Loucy (cell line): ENCODE data around the gene LYPD5.

ENCODE experiments used
- H2AFZ ChIP-seq: fragments of 200-600 bp; sonication (generic); 2 replicates; pipeline ENCODE4 v1.6.0; 2016; ENCODE audit warnings: antibody characterized with exemption, mild to moderate bottlenecking, low read length, moderate library complexity
- H3F3A ChIP-seq: fragments of 200-600 bp; 2 replicates; pipeline ENCODE4 v1.6.0; 2016; ENCODE audit warnings: antibody characterized with exemption, low read depth, mild to moderate bottlenecking
- H3K27me3 ChIP-seq: fragments of 200-600 bp; sonication (generic); 2 replicates; pipeline ENCODE4 v1.6.1; 2014; ENCODE audit warnings: low read length, mild to moderate bottlenecking; ENCODE audit not compliant: insufficient read depth, poor library complexity, severe bottlenecking
- H3K36me3 ChIP-seq: fragments of 200-600 bp; sonication (generic); 2 replicates; pipeline ENCODE4 v1.6.1; 2016; ENCODE audit warnings: low read length; ENCODE audit not compliant: insufficient read depth
- H3K4me1 ChIP-seq: fragments of 200-600 bp; sonication (generic); 2 replicates; pipeline ENCODE4 v1.5.1; 2014; ENCODE audit warnings: low read length, mild to moderate bottlenecking; ENCODE audit not compliant: insufficient read depth, poor library complexity, severe bottlenecking
- H3K4me2 ChIP-seq: fragments of 200-600 bp; sonication (generic); 2 replicates; pipeline ENCODE4 v1.6.0; 2014; ENCODE audit warnings: antibody characterized with exemption, low read length, low read depth, mild to moderate bottlenecking; ENCODE audit not compliant: poor library complexity, severe bottlenecking
- H3K4me3 ChIP-seq: fragments of 200-600 bp; sonication (generic); 2 replicates; pipeline ENCODE4 v1.5.1; 2014; ENCODE audit warnings: low read length, mild to moderate bottlenecking, mixed read lengths; ENCODE audit not compliant: poor library complexity, severe bottlenecking
- H3K79me2 ChIP-seq: fragments of 200-600 bp; sonication (generic); 2 replicates; pipeline ENCODE4 v1.6.1; 2014; ENCODE audit warnings: low read length; ENCODE audit not compliant: insufficient read depth
- H3K9ac ChIP-seq: fragments of 200-600 bp; sonication (generic); 2 replicates; pipeline ENCODE4 v1.6.0; 2014; ENCODE audit warnings: mild to moderate bottlenecking, low read depth, low read length, moderate library complexity; ENCODE audit not compliant: poor library complexity, severe bottlenecking
- H3K9me2 ChIP-seq: fragments of 200-600 bp; sonication (generic); replicated peaks from 2 replicates; pipeline ENCODE4 v1.6.1; 2016; ENCODE audit warnings: low read depth, low read length, mixed read lengths
- H3K9me3 ChIP-seq: fragments of 200-600 bp; sonication (generic); 2 replicates; pipeline ENCODE4 v1.6.1; 2014; ENCODE audit warnings: mild to moderate bottlenecking, antibody characterized with exemption, low read length, low read depth; ENCODE audit not compliant: insufficient read depth
- H4K20me1 ChIP-seq: fragments of 200-600 bp; sonication (generic); 2 replicates; pipeline ENCODE4 v1.6.0; 2014; ENCODE audit warnings: antibody characterized with exemption, low read length, mild to moderate bottlenecking; ENCODE audit not compliant: insufficient read depth, poor library complexity, severe bottlenecking
- EZH2phosphoT487 ChIP-seq: fragments of 200-600 bp; IDR thresholded peaks from 2 replicates; pipeline ENCODE4 v1.6.1; 2018; ENCODE audit warnings: antibody characterized with exemption, mild to moderate bottlenecking, moderate library complexity, borderline replicate concordance
- TF ChIP-seq, protein P1 (sequence below): fragments of 200-600 bp; sonication (generic); conservative IDR thresholded peaks from 2 replicates; pipeline ENCODE4 v1.5.1; 2014; ENCODE audit warnings: mild to moderate bottlenecking, antibody characterized with exemption, low read length

LYPD5 gene

DNA sequence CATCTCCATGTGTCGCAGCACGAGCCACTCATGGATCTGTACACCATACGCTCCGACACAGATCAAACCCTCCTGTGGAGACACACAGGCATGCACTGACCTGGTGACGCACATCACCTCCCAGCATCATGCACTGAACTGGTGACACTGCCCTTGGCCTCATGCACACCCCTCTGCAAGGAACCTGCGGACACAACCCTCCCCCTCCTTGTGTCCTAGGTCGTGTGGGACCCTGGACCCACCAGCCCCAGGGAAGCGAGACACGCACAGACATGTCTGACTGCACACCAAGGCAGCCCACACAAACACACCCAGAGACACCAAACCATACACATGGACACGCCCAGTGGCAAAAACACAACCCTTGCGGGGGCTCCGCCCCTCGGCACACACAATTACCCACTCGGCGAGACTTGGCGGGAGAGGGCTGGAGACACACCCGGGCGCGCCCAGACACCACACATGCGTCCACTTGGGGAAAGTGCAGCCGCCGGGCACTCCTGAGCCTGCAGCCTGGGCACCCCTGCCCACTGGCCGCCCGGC, 19.5 kb downstream of the LYPD5 start:
- Histone ChIP-seq H3K36me3 (no peaks in the 10 kb centered on the region), H3K9me3 (no peaks in the 10 kb centered on the region), H3K9me2 (no peaks in the 10 kb centered on the region), H4K20me1 (no peaks in the 10 kb centered on the region), H3K79me2 (peaks cover 22% of the 10 kb centered on the region; the same call in 1 of the 2 replicates), H3K9ac (peak overlapping the region; percentile 8), H3K4me2 (no peak overlapping the region), H3K27me3 (no peaks in the 10 kb centered on the region), H3K4me1 (peaks cover 51% of the 10 kb centered on the region), H3F3A (no peaks in the 10 kb centered on the region), H2AFZ (no peak overlapping the region), H3K4me3 (no peak overlapping the region)
- no peak for TF ChIP-seq EZH2phosphoT487
- TF ChIP-seq, protein P1, sequence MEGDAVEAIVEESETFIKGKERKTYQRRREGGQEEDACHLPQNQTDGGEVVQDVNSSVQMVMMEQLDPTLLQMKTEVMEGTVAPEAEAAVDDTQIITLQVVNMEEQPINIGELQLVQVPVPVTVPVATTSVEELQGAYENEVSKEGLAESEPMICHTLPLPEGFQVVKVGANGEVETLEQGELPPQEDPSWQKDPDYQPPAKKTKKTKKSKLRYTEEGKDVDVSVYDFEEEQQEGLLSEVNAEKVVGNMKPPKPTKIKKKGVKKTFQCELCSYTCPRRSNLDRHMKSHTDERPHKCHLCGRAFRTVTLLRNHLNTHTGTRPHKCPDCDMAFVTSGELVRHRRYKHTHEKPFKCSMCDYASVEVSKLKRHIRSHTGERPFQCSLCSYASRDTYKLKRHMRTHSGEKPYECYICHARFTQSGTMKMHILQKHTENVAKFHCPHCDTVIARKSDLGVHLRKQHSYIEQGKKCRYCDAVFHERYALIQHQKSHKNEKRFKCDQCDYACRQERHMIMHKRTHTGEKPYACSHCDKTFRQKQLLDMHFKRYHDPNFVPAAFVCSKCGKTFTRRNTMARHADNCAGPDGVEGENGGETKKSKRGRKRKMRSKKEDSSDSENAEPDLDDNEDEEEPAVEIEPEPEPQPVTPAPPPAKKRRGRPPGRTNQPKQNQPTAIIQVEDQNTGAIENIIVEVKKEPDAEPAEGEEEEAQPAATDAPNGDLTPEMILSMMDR: no peak

DNA sequence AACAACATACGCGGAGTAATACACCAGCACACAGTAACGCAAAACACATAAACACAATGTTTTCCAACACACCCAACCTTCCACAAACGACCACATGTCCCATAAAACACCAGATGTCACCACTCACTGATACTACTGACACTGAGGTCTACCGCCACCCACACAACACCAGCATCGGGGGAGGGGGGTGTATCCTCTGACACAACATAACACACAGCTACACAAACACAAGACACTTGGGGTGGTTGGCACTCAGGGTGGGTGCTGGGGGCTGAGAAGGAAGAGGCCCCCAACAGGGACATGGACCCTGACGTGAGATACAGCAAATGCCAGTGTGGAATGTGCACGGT, 20.0 kb downstream of the LYPD5 start:
- Histone ChIP-seq H3K4me1 (peaks cover 56% of the 10 kb centered on the region), H3K4me3 (no peak overlapping the region), H3K36me3 (no peaks in the 10 kb centered on the region), H2AFZ (no peak overlapping the region), H3K9me3 (no peaks in the 10 kb centered on the region), H3K9me2 (no peaks in the 10 kb centered on the region), H3K27me3 (no peaks in the 10 kb centered on the region), H3K9ac (peak overlapping the region; percentile 8), H3K4me2 (no peak overlapping the region), H3K79me2 (peaks cover 22% of the 10 kb centered on the region; the same call in 1 of the 2 replicates), H4K20me1 (no peaks in the 10 kb centered on the region), H3F3A (no peaks in the 10 kb centered on the region)
- no peak for TF ChIP-seq EZH2phosphoT487
- TF ChIP-seq, protein P1: no peak

- no peak for TF ChIP-seq EZH2phosphoT487
- TF ChIP-seq, protein P1: no peak
- H3K9ac ChIP-seq: no peak overlapping the region
- H3K27me3 ChIP-seq: no peaks in the 10 kb centered on the region
- no peak overlapping the region for H3K4me3 ChIP-seq
- no peaks in the 10 kb centered on the region for H4K20me1 ChIP-seq
- no peaks in the 10 kb centered on the region for H3K9me3 ChIP-seq
- peaks cover 25% of the 10 kb centered on the region; the same call in 1 of the 2 replicates for H3K79me2 ChIP-seq
- H3F3A ChIP-seq: no peaks in the 10 kb centered on the region
- H3K36me3 ChIP-seq: no peaks in the 10 kb centered on the region
- H3K4me2 ChIP-seq: peak overlapping the region; percentile 71
- H2AFZ ChIP-seq: no peak overlapping the region
- H3K4me1 ChIP-seq: peaks cover 61% of the 10 kb centered on the region
- H3K9me2 ChIP-seq: no peaks in the 10 kb centered on the region
Observed at GRCh38 chr19:43781630-43782310, 20.5 kb downstream of the LYPD5 start.
